NCI-H748 (cell line): ENCODE data around the gene C22orf31.

ENCODE experiments used
- DNase-seq: peaks from one replicate; lab custom pipeline; 2025; ENCODE audit not compliant: unreplicated experiment; lab: John Stamatoyannopoulos, UW

Gene C22orf31

GRCh38 chr22:29081517-29082236 lies 20.0 kb upstream of the C22orf31 start:
- no peak for DNase-seq

GRCh38 chr22:29080106-29080975 lies 18.7 kb upstream of the C22orf31 start:
- peak; percentile 51 for DNase-seq

GRCh38 chr22:29079218-29079901 lies 17.7 kb upstream of the C22orf31 start:
- DNase-seq = peak; percentile 92

GRCh38 chr22:29078869-29079207 lies 17.2 kb upstream of the C22orf31 start:
- no peak for DNase-seq

GRCh38 chr22:29078036-29078868 lies 16.6 kb upstream of the C22orf31 start:
- DNase-seq = no peak

- DNase-seq = peak; percentile 4
Measured at GRCh38 chr22:29074276-29074772, 12.7 kb upstream of the C22orf31 start.

GRCh38 chr22:29073618-29074275 lies 12.1 kb upstream of the C22orf31 start:
- peak; percentile 47 for DNase-seq

GRCh38 chr22:29072979-29073617 lies 11.5 kb upstream of the C22orf31 start, which contains the start of gene KREMEN1:
TSS of gene KREMEN1 (plus strand) at chr22:29073035. CDS start at chr22:29073131, 96 bp downstream.
- DNase-seq = peak; percentile 23

- DNase-seq = peak; percentile 82
Measured at GRCh38 chr22:29072193-29072978, 10.8 kb upstream of the C22orf31 start.

GRCh38 chr22:29071261-29072045 lies 9.8 kb upstream of the C22orf31 start:
- peak; percentile 80 for DNase-seq

GRCh38 chr22:29070490-29070889 lies 8.9 kb upstream of the C22orf31 start:
- no peak for DNase-seq

GRCh38 chr22:29069463-29069862 lies 7.8 kb upstream of the C22orf31 start:
- no peak for DNase-seq

GRCh38 chr22:29065468-29066190 lies 4.0 kb upstream of the C22orf31 start:
- DNase-seq = no peak

- no peak for DNase-seq
Measured at GRCh38 chr22:29062286-29062821, 723 bp upstream of the C22orf31 start.

GRCh38 chr22:29060931-29061330 lies 700 bp downstream of the C22orf31 start:
- DNase-seq = no peak

- DNase-seq = no peak
Measured at GRCh38 chr22:29060251-29060869, 1.3 kb downstream of the C22orf31 start.

GRCh38 chr22:29056472-29056871 lies 5.2 kb downstream of the C22orf31 start:
- no peak for DNase-seq
